Neuron (in vitro differentiated cells): Measurements from ENCODE around the gene WDR87.
A peak's percentile ranks its signal among the peaks of the same experiment; 100 is the strongest.

ENCODE experiments used
- H2AFZ ChIP-seq: one replicate; pipeline ENCODE4 v1.6.1; 2013; ENCODE audit warnings: low read depth, mild to moderate bottlenecking, inconsistent platforms, low read length, moderate library complexity
- H3K27me3 ChIP-seq: one replicate; pipeline ENCODE4 v1.6.1; 2013; ENCODE audit warnings: low read length; ENCODE audit not compliant: insufficient read depth
- H3K36me3 ChIP-seq: one replicate; pipeline ENCODE4 v1.6.1; 2013; ENCODE audit warnings: low read length; ENCODE audit not compliant: insufficient read depth
- H3K4me1 ChIP-seq: one replicate; pipeline ENCODE4 v1.6.1; 2013; ENCODE audit warnings: low read length; ENCODE audit not compliant: insufficient read depth
- H3K4me3 ChIP-seq: 2 replicates; pipeline ENCODE4 v1.5.1; 2013; ENCODE audit warnings: mild to moderate bottlenecking, low read length, moderate library complexity
- H3K9me3 ChIP-seq: one replicate; pipeline ENCODE4 v1.6.1; 2013; ENCODE audit warnings: low read length

Gene WDR87

DNA sequence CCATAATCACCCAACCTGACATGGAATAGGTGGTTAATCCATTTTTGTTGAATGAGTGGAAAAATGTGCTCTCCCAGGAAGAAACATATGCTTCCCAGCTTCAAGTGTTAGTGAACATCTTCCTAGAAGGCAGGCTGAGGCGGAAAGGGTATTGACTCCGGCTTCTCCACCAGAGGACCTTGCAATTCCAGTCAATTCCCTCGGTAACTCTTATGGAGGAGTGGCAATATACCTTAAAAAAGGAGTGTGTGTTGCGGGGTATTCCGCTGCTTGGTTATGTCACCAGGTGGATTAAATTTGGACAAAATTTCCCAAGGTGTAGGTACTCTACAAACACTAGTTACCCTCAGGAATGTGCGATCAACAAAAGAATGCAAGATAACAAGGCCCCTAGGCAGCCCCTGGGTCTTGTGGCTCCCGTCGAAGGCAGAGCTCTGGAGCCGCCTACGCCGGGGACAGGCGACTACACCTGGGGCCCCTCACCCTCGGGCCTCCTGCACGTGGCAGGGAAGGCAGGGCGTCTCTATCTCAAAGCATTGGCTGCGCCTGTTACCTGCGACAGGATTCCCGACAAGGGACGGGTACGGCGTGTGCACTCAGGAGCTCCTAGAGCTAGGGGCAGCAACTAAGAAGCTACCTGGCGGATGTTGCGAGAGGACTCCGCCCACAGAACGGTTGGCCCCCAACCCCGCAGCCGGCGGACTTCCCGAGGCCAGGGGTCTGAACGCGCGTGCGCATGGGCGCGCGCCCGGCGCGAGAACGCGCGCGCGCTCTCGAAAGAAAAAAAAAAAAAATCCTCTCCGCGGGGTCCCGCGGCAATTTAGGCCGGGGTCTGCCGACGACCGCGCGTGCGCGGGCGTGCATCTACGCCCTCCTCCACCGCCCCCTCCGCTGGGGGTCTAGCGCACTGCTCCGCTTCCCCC, at the start of gene WDR87:
TSS of gene WDR87 (minus strand) at position 649 of the 923 bp plus-strand sequence. CDS start 8,355 bp downstream, outside the sequence.
- H3K9me3 ChIP-seq: no peaks in the 10 kb centered on the region

DNA sequence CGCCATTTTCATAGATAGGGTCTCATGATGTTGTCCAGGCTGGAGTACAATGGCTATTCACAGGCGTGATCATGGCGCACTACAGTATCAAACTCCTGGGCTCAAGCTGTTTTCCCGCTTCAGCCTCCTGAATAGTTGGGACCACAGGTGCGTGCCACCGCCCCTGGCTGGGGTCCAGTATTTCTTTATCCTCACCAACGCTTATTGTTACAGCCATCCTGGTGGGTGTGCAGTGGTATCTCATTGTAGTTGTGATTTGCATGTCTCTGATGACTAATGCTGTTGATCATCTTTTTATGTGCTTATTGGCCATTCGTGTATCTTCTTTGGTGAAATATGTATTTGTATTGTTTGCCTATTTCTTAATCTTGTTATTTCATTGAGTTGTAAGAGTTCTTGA, 49.6 kb upstream of the WDR87 start:
- H3K36me3 ChIP-seq: no peaks in the 10 kb centered on the region
- H2AFZ ChIP-seq: no peak overlapping the region
- peaks cover 14% of the 10 kb centered on the region for H3K9me3 ChIP-seq
- no peak overlapping the region for H3K4me3 ChIP-seq
- H3K4me1 ChIP-seq: peaks cover 15% of the 10 kb centered on the region
- no peaks in the 10 kb centered on the region for H3K27me3 ChIP-seq

More for the DNA sequence above, at the start of gene WDR87:
- no peaks in the 10 kb centered on the region for H3K27me3 ChIP-seq
- H3K36me3 ChIP-seq: no peaks in the 10 kb centered on the region
- peak within 1 kb of the TSS; percentile 93 for H3K4me3 ChIP-seq
- peak within 1 kb of the TSS; percentile 90 for H2AFZ ChIP-seq
- peaks cover 8% of the 10 kb centered on the region for H3K4me1 ChIP-seq

DNA sequence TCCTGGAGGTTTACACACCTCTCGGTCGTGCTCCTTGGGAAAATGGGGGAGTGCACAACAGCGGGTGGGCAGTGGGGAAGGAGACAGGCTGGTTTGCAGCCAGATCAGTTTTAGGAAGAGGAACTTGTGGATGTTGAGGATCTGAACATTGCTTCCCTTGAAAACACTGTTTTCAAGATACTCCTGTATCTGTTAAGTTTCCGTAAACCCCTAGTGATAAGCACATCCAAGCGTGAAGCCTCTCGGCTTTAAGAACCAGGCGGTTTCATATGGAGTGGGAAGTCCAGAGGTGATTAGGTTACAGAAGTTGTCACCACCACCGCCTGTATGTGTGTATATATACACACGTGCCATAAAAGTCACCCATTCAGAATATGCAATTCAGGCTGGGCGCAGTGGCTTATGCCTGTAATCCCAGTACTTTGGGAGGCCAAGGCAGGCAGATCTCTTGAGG, 48.1 kb upstream of the WDR87 start:
- H3K4me1 ChIP-seq: peaks cover 15% of the 10 kb centered on the region
- no peak overlapping the region for H2AFZ ChIP-seq
- H3K4me3 ChIP-seq: no peak overlapping the region
- no peaks in the 10 kb centered on the region for H3K27me3 ChIP-seq
- peaks cover 20% of the 10 kb centered on the region for H3K9me3 ChIP-seq
- H3K36me3 ChIP-seq: no peaks in the 10 kb centered on the region

DNA sequence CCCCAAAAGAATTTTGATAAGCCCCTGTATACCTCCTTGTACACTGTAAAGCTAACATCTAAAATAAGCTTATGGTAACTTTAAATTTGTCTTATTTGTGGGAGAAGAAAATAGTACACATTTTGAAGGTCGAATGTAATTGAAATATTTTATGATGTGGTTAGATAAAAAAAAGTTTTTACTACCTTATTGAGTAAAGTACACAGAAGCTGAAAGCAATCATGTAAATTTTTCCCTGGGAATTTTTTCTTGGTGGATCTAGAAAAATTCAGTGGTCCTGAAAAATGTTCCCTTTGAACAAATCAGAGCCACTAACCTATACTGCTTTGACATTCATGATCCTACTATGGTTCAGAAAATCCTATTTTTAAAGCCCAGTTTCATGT, 47.5 kb upstream of the WDR87 start:
- Histone ChIP-seq H3K4me1 (peaks cover 15% of the 10 kb centered on the region), H3K9me3 (peaks cover 18% of the 10 kb centered on the region), H3K36me3 (no peaks in the 10 kb centered on the region), H2AFZ (no peak overlapping the region), H3K27me3 (no peaks in the 10 kb centered on the region), H3K4me3 (no peak overlapping the region)

DNA sequence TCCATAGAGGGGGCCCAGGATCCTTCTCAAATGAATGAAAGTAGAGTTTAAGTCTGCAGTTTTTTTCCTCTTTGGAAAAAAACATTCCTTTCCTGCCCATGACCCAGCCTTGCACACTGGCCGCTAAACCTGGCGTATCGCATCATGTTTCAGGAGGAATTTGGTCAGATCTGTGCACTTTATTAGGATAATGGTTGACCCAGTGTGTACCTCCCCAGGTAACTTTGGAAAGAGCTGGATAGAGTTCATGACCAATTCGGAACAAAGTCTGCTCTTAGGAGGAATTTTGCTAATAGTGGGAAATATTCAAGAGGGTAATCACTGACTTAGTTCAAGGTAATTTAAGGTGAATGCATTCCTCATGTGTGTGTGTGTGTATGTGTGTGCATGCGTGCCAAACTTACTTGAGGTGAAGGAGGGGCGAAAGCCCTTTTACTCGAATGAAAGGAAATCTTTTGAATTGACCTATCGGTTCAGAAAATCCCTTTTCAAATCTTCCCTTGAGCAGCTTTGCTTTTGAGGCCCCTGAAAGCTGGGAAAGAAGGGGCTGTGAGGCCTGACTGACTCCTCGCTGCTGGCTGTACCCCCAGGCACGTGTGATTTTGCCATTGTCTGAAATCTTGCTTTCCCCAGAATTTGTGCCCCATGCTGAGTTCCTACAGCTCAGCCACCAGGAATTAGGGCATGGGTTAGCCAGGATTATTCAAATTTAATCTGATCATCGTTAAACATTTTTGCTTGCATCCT, 47.0 kb upstream of the WDR87 start:
- Histone ChIP-seq H3K4me1 (peaks cover 15% of the 10 kb centered on the region), H2AFZ (no peak overlapping the region)

DNA sequence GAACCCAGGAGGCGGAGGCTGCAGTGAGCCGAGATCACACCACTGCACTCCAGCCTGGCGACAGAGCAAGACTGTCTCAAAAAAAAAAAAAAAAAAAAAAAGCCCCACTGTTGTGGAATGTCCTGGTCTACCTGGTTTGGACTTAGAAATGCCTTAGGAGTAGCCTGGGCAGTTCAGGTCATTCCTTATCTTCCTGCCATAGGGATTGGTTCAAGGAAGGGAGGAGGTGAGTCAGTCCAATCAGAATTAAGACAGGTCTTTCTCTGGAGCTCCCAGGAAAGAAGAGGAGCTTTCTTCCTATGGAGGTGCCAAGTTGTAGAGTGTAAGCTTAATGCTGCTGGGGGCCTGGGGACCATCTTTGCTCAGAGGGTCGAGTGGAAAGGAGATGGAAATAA, 45.4 kb upstream of the WDR87 start:
- peaks cover 15% of the 10 kb centered on the region for H3K4me1 ChIP-seq
- no peak overlapping the region for H2AFZ ChIP-seq
- no peak overlapping the region for H3K4me3 ChIP-seq
- no peaks in the 10 kb centered on the region for H3K36me3 ChIP-seq
- H3K9me3 ChIP-seq: peaks cover 14% of the 10 kb centered on the region
- no peaks in the 10 kb centered on the region for H3K27me3 ChIP-seq

More for the DNA sequence above, 47.0 kb upstream of the WDR87 start:
- H3K36me3 ChIP-seq: no peaks in the 10 kb centered on the region
- H3K27me3 ChIP-seq: no peaks in the 10 kb centered on the region
- H3K9me3 ChIP-seq: peaks cover 18% of the 10 kb centered on the region
- no peak overlapping the region for H3K4me3 ChIP-seq

DNA sequence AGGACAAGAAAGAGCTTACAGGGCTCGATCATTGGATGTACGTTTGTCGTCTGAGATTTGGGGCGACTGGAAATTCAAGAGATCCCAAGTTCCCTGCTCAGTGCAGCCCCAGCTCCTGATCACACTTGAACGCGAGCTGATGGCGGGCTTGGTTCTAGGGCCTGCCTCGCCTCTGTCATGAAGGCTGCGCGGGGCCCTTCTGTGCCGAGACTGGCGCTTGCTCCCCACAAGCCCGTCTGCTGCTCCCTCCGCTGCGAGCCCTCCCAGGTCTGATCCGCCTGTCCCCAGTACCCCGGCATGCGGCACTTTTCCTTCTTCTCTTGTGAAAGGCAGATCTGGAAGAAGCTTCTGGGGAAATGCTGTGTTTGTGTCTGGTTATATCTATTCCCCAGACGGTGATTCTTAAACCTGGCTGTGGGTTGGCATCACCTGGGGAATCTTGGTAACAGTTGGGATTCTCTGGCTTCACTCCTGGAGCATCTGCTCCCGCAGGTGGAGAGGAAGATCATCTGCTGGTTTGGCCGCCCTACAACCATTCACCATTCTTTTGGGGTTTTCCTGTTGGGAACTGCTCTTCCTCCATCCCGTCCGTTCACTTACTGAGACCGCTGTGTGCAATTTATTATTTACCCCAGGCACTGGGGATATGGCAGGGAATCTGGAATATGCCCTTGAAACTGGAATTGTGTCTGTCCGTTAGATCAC, 44.2 kb upstream of the WDR87 start:
- H3K4me3 ChIP-seq: no peak overlapping the region
- peaks cover 11% of the 10 kb centered on the region for H3K9me3 ChIP-seq
- peaks cover 15% of the 10 kb centered on the region for H3K4me1 ChIP-seq
- no peak overlapping the region for H2AFZ ChIP-seq
- no peaks in the 10 kb centered on the region for H3K36me3 ChIP-seq
- no peaks in the 10 kb centered on the region for H3K27me3 ChIP-seq

DNA sequence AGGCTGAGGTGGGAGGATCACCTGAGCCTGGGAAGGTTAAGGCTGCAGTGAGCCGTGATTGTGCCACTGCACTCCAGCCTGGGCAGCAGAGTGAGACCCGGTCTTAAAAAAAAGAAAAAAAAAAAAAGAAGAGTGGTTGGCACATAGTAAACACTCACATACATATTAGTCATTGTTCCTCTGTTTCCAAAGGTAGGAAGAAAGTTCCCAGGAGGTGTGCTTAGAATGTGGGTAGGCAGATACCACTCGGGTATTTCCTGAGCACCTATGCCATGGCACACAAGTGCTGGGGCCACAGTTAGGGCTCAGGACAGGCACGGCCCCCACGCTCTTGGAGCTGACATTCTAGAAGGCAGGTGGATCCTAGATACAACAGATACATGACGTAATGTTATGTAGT, 42.0 kb upstream of the WDR87 start:
- Histone ChIP-seq H3K36me3 (no peaks in the 10 kb centered on the region), H3K4me1 (peaks cover 5% of the 10 kb centered on the region), H3K27me3 (no peaks in the 10 kb centered on the region), H2AFZ (no peak overlapping the region), H3K4me3 (no peak overlapping the region), H3K9me3 (peaks cover 9% of the 10 kb centered on the region)

DNA sequence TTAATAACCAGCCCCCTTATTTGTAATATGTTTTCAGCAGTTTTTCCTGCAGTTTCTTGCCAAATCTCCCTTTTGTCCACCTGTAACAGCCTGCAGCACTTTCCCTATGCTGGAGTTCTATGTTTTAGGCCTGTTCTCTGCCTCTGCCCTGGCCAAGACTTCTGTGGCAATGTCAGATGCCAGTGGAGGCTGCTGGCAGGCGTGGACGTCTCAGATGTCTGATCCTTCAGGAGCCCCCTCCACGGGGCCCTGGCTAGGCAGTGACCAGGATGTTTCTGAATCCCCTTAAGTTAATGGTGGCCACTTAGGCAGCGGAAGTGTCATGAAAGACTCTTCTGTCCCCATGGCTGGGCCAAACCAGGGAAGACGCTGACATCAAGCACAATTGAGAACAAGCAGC, 41.4 kb upstream of the WDR87 start:
- H3K9me3 ChIP-seq: peaks cover 9% of the 10 kb centered on the region
- no peaks in the 10 kb centered on the region for H3K4me1 ChIP-seq
- no peaks in the 10 kb centered on the region for H3K27me3 ChIP-seq
- no peak overlapping the region for H2AFZ ChIP-seq
- no peak overlapping the region for H3K4me3 ChIP-seq
- no peaks in the 10 kb centered on the region for H3K36me3 ChIP-seq

DNA sequence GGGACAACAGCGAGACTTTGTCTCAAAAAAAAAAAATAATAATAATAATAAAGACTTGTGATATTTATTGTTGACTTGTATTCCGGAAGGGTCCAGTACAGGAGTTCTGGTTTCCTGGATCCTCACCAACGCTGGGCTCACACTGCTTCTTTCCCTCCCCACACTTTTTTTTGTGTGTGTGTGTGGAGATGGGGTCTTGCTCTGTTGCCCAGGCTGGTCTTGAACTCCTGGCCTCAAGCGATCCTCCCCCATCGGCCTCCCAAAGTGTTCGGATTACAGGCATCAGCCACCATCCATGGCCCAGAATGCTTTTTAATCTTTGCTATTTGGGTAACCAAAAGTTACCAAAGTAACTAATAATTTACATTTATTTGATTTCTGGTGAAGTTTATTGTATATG, 39.7 kb upstream of the WDR87 start:
- Histone ChIP-seq H3K4me1 (peaks cover 11% of the 10 kb centered on the region), H2AFZ (no peak overlapping the region), H3K4me3 (no peak overlapping the region)

DNA sequence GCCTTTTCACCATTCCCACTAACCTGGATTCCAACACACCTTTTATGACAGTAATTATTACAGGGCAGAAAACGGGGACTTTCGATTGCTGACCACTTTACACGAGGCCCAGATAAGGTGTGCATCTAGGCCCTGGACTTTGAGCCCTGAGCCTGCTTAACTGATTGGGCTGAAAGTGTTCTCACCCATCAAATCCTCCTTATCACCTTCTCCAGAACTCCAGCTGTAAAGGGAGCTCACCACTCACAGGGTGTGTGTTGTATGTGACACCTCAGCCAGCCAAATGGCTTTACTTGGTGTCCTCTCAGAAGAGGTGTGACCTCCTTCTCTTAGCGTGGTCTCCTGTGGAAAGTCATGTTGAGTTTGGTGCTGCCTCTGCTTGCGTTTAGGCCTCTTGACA, 37.1 kb upstream of the WDR87 start:
- no peaks in the 10 kb centered on the region for H3K27me3 ChIP-seq
- H3K9me3 ChIP-seq: no peaks in the 10 kb centered on the region
- H3K36me3 ChIP-seq: no peaks in the 10 kb centered on the region
- no peak overlapping the region for H3K4me3 ChIP-seq
- peaks cover 14% of the 10 kb centered on the region for H3K4me1 ChIP-seq
- no peak overlapping the region for H2AFZ ChIP-seq

More for the DNA sequence above, 39.7 kb upstream of the WDR87 start:
- Histone ChIP-seq H3K9me3 (peaks cover 7% of the 10 kb centered on the region), H3K27me3 (no peaks in the 10 kb centered on the region), H3K36me3 (no peaks in the 10 kb centered on the region)

DNA sequence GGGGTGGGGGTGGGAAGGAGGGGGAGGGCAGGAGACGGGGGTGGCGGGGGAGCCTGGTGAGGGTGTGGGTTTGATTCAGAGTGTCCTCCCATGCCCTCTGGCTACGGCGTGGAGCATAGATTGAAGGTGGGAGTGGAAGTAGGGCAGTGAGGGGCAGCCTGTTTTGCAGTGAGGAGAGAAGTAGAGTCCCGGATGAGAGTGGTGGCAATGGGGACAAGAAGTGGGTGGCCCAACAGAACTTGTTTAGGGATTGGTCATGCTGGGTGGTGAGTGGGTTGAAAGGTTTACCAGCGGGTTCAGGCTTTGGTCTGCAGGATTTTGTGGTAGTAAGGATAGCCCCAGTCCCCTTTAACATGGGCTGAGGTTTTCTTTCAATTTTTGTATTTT, 36.1 kb upstream of the WDR87 start:
- Histone ChIP-seq H3K4me3 (no peak overlapping the region), H2AFZ (no peak overlapping the region), H3K36me3 (no peaks in the 10 kb centered on the region), H3K4me1 (peaks cover 14% of the 10 kb centered on the region), H3K9me3 (no peaks in the 10 kb centered on the region), H3K27me3 (no peaks in the 10 kb centered on the region)
